Karpas-422 (cell line): ENCODE data around the gene POU3F3. TPM values are rescaled to one million over a fixed set of nuclear protein-coding genes. Genes with fewer than 3 reads are reported as not detected.

Experiments
- DNase-seq: peaks from one replicate; pipeline ENCODE4 v3.0.0-alpha.2; 2015
- H2AFZ ChIP-seq: fragments of 200-600 bp; sonication (generic); 2 replicates; pipeline ENCODE4 v1.6.1; 2014; ENCODE audit warnings: antibody characterized with exemption, low read length, mixed read lengths
- H3K27ac ChIP-seq: fragments of 200-600 bp; sonication (generic); 2 replicates; pipeline ENCODE4 v1.5.1; 2014; ENCODE audit warnings: mild to moderate bottlenecking, low read length, moderate library complexity
- H3K27me3 ChIP-seq: fragments of 200-600 bp; sonication (generic); 2 replicates; pipeline ENCODE4 v1.6.1; 2014; ENCODE audit warnings: low read length, mixed read lengths
- H3K36me3 ChIP-seq: fragments of 200-600 bp; sonication (generic); 2 replicates; pipeline ENCODE4 v1.6.1; 2014; ENCODE audit warnings: low read length, mixed read lengths; ENCODE audit not compliant: insufficient read depth
- H3K4me1 ChIP-seq: fragments of 200-600 bp; sonication (generic); 2 replicates; pipeline ENCODE4 v1.6.1; 2014; ENCODE audit warnings: mild to moderate bottlenecking, low read length, mixed read lengths
- H3K4me2 ChIP-seq: fragments of 200-600 bp; sonication (generic); 2 replicates; pipeline ENCODE4 v1.6.1; 2014; ENCODE audit warnings: low read length, low read depth, mild to moderate bottlenecking; ENCODE audit not compliant: poor library complexity, severe bottlenecking
- H3K4me3 ChIP-seq: fragments of 200-600 bp; sonication (generic); 2 replicates; pipeline ENCODE4 v1.5.1; 2014; ENCODE audit warnings: mild to moderate bottlenecking, antibody characterized with exemption, low read length, mixed read lengths
- H3K79me2 ChIP-seq: fragments of 200-600 bp; sonication (generic); 2 replicates; pipeline ENCODE4 v1.6.1; 2014; ENCODE audit warnings: mild to moderate bottlenecking, low read length, mixed read lengths
- H3K9ac ChIP-seq: fragments of 200-600 bp; sonication (generic); 2 replicates; pipeline ENCODE4 v1.6.0; 2014; ENCODE audit warnings: low read length
- H3K9me2 ChIP-seq: fragments of 200-600 bp; sonication (generic), shearing (Covaris generic); replicated peaks from 2 replicates; pipeline ENCODE4 v1.6.0; 2014; ENCODE audit warnings: mild to moderate bottlenecking, low read length, moderate library complexity; ENCODE audit not compliant: insufficient read depth
- H3K9me3 ChIP-seq: fragments of 300-700, 200-600 bp; sonication (generic); 2 replicates; pipeline ENCODE4 v1.6.1; 2014; ENCODE audit warnings: low read length, mixed read lengths
- H4K20me1 ChIP-seq: fragments of 200-600 bp; sonication (generic); 2 replicates; pipeline ENCODE4 v1.6.1; 2014; ENCODE audit warnings: mild to moderate bottlenecking, antibody characterized with exemption, low read length, low read depth; ENCODE audit not compliant: insufficient read depth
- total RNA-seq: library from RNA; depleted of rRNA; stranded (reverse); fragments of >200 nt; shearing (Covaris generic); gene quantifications from 2 replicates; pipeline ENCODE4 v1.2.3, GENCODE V29; 2014; ENCODE audit warnings: low replicate concordance

Gene POU3F3
- total RNA-seq, 1 experiment from 2014 or later: not detected

DNA sequence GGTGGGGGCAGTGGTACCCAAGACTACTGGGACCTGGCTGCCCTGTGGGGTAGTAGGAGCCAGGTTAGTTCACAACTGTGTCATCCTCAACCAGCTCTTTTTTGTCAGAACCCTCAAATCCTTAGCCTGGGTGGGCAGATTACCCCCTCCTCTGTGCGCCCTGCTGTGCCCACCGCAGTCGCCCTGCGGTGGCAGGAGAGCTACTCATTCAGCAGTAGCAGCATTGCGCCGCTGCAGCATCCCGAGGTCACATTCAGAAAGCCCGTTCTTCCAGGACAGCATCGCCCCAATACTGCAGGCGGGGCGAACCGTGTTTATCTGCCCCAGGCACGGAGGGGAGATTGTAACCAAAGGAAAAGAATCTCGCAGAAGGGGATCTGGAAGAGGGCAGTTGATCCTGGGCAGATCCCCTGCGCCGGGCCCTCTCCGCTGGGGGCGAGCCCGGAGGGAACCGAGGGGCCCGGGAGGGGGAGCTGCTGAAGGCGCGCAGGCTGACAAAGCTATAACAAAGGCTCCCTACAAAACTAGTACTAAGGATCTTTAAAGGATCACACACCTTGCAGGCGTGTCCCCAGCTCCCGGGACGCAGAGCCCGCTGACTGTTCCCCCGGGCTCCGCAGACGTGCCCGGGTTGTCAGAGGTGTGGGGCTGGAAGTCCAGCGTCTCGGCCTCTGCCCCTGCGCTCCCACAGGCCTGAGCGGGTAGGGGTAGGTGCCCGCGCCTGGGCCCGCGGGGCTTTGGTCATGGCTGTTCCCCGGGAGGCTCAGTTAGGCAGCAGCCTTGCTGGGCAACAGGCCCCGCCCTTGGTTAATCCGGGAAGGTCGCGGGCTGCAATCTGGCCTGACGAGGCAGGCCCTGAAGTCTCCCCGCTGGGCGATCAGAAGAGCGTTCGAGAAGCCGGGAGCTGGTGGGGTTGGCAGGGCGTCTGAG is 13.2 kb downstream of the POU3F3 start:
- Histone ChIP-seq H4K20me1 (no peaks in the 10 kb centered on the region), H3K4me3 (no peak overlapping the region), H3K9me3 (no peaks in the 10 kb centered on the region), H3K9ac (no peak overlapping the region), H3K79me2 (no peaks in the 10 kb centered on the region), H3K4me2 (no peak overlapping the region), H3K36me3 (no peaks in the 10 kb centered on the region), H2AFZ (no peak overlapping the region), H3K27ac (no peak overlapping the region), H3K4me1 (no peaks in the 10 kb centered on the region; the same call in 1 of the 2 replicates), H3K9me2 (no peaks in the 10 kb centered on the region), H3K27me3 (no peaks in the 10 kb centered on the region)
- no peak for DNase-seq

DNA sequence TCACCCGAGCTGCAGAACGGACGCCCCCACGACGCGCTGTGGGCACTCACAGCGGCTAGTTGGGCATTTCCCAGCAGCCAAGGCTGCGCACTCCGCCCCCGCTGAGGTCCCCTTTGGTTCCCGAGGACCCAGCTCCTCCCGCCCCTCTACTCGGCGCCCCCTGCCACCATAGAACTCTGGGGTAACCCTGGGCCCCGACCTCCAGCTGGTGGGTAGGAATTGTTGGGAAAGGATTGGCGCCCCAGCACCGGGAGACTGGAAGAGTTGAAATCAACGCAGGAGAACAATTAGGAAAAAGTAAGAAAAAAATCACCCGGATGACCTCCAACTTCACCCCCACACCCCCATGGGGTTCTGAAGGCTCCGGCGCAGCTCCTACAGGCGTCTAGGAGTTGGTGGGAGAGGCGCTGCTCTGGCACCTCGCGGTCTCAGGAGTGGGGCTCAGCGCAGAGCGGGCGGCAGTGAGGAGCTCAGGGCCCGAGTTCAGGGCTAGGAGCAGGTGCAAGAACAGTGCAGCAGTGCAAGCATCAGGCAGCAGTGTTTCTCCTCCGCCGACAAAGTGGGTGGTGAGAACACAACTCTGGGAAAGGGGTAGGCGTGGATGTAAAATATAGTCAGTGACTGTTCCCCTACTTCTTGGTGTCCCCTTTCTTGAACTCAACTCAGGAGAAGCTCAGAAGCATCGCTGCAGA is 14.0 kb downstream of the POU3F3 start:
- Histone ChIP-seq H3K36me3 (no peaks in the 10 kb centered on the region), H4K20me1 (no peaks in the 10 kb centered on the region), H3K79me2 (no peaks in the 10 kb centered on the region), H3K9ac (no peak overlapping the region), H3K27me3 (no peaks in the 10 kb centered on the region), H3K9me3 (no peaks in the 10 kb centered on the region), H2AFZ (no peak overlapping the region), H3K9me2 (no peaks in the 10 kb centered on the region), H3K4me3 (no peak overlapping the region), H3K4me1 (peaks cover 7% of the 10 kb centered on the region), H3K4me2 (no peak overlapping the region), H3K27ac (no peak overlapping the region)
- no peak for DNase-seq

DNA sequence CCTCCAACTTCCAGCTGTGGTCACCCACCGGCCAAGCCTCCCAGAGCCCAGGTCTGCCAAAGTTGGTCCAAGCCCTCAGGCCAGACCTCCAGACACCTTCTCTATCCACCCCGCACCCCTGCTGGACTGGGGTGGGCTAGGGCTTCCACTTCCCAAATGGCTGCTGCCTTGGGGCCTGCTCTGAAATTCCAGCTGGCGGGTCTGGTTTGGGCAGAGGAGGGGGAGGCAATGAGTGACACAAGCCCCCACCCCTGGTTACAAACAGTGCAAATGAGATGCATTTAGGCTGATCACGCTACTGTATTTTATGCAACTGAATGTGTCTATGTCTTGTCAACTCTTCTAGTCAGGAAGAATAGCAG is 14.6 kb downstream of the POU3F3 start:
- Histone ChIP-seq H3K9ac (no peak overlapping the region), H3K79me2 (no peaks in the 10 kb centered on the region), H2AFZ (no peak overlapping the region), H3K4me1 (peaks cover 7% of the 10 kb centered on the region), H3K4me2 (no peak overlapping the region), H3K4me3 (no peak overlapping the region), H3K27ac (no peak overlapping the region), H3K9me3 (no peaks in the 10 kb centered on the region), H4K20me1 (no peaks in the 10 kb centered on the region), H3K27me3 (no peaks in the 10 kb centered on the region), H3K9me2 (no peaks in the 10 kb centered on the region), H3K36me3 (no peaks in the 10 kb centered on the region)
- no peak for DNase-seq

DNA sequence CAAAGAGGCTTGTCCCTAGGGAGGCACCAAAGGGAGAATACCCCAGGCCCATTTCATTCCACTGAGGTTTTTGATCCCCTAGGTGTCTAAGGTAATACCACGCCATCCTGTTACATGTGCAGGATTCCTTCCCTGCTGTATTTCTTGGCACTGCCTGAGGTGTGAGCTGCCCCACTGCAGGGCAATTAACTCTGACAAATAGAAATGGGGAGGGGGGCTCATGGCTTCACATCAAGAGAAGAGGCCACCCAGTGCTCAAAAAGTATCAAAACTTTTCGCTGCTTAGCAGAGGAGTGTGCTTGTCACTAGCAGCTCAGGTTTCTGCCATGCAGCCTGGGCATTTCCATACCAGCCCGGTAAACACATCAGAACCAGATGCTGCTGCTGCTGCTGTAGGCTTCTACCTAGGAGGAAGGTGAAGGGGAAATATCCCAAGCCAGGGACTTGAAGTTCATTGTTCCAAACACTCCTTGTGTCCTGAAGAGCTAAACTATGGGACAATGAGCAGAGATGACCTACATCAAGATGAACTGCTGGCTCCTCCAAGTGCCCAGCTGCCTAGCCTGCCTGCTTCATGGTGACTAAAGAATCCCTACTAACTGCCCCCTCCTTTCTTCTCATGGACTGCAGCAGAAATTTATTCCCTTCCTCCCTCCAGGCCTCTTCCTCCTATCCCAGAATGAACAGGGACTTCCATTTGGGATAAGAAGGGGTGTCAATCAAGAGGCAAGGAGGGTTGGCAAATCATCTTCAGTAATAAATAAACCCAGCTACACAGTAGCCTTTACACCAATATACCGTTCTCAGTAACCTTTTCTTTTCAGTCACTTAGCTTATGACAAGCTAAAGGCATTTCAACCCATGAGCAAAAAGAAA is 16.4 kb downstream of the POU3F3 start:
- no peak overlapping the region for H3K9ac ChIP-seq
- H3K9me3 ChIP-seq: no peaks in the 10 kb centered on the region
- H3K27me3 ChIP-seq: no peaks in the 10 kb centered on the region
- H2AFZ ChIP-seq: no peak overlapping the region
- no peak for DNase-seq
- H3K36me3 ChIP-seq: no peaks in the 10 kb centered on the region
- H3K4me1 ChIP-seq: peaks cover 7% of the 10 kb centered on the region
- no peak overlapping the region for H3K4me3 ChIP-seq
- no peaks in the 10 kb centered on the region for H3K79me2 ChIP-seq
- H4K20me1 ChIP-seq: no peaks in the 10 kb centered on the region
- no peak overlapping the region for H3K4me2 ChIP-seq
- no peaks in the 10 kb centered on the region for H3K9me2 ChIP-seq
- H3K27ac ChIP-seq: no peak overlapping the region

DNA sequence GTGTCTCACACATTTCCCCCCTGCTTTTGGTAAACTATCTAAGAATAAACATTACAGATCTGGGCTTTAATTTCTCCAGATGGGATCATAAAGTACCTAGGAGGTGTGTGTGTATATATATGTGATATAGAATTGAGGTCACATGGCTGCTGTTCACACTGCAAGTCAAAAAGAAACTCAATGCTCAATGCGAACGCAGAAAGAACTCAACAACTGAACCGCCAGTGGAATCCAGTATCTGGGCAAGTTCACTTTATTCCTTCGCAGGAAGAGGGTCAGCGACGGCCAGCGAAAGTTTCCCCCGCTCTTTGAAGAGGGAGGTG is 17.7 kb downstream of the POU3F3 start:
- H2AFZ ChIP-seq: no peak overlapping the region
- no peaks in the 10 kb centered on the region for H4K20me1 ChIP-seq
- H3K9me3 ChIP-seq: no peaks in the 10 kb centered on the region
- DNase-seq: no peak
- no peaks in the 10 kb centered on the region for H3K36me3 ChIP-seq
- no peaks in the 10 kb centered on the region for H3K79me2 ChIP-seq
- H3K4me2 ChIP-seq: no peak overlapping the region
- no peak overlapping the region for H3K9ac ChIP-seq
- no peaks in the 10 kb centered on the region for H3K9me2 ChIP-seq
- peaks cover 7% of the 10 kb centered on the region for H3K4me1 ChIP-seq
- no peak overlapping the region for H3K27ac ChIP-seq
- no peaks in the 10 kb centered on the region for H3K27me3 ChIP-seq
- H3K4me3 ChIP-seq: peak overlapping the region; percentile 70; the same call in 1 of the 2 replicates

DNA sequence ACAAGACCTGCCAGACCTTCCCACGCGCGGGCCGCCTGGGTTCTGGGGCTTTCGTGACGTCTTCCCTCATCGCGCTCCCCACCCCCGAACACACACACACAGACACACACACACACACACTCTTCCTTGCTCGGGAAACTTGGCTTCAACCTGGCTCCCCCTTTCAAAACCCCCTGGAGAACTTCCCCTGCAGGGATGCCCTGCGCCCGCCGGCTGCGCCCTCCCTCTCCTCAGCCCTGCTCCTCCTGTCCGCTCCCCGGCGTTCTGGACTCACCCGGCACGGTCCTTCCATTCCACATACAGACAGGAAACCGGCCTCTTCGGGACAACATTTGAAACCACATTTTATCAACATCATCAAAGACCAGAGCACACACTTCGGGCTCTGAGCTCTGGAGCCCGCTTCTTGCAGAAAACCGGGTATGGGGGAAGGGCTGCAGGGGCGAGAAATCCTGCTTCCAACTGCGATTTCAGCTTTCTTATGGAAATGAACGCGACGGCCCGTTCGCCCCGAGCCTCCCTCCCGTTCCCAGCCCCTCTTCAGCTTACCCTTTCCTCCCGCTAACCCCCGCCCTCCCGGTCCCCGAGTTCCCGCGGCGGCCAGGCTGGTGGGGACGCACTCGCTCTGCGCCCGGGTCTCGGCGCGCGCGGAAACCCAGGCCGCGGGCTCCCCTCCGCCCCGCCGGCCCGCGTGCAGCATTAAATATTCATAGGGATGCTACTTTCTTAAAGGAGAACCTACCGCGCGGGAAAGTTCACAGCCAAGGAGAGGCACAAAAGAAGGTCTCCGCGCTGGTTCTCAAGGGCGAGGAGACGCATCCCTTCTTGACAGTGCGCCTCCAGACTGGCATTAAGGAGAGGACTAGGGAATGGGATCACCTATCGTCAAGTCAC is 18.3 kb downstream of the POU3F3 start:
- Histone ChIP-seq H3K4me3 (peak overlapping the region; percentile 70), H3K79me2 (no peaks in the 10 kb centered on the region), H3K4me1 (peaks cover 7% of the 10 kb centered on the region), H3K27me3 (no peaks in the 10 kb centered on the region), H4K20me1 (no peaks in the 10 kb centered on the region), H3K27ac (no peak overlapping the region), H3K4me2 (peak overlapping the region; percentile 77), H3K9ac (peak overlapping the region; percentile 63; the same call in 1 of the 2 replicates), H3K9me3 (no peaks in the 10 kb centered on the region), H3K36me3 (no peaks in the 10 kb centered on the region), H3K9me2 (no peaks in the 10 kb centered on the region), H2AFZ (peak overlapping the region; percentile 88; the same call in 1 of the 2 replicates)
- DNase-seq: peak; percentile 48

DNA sequence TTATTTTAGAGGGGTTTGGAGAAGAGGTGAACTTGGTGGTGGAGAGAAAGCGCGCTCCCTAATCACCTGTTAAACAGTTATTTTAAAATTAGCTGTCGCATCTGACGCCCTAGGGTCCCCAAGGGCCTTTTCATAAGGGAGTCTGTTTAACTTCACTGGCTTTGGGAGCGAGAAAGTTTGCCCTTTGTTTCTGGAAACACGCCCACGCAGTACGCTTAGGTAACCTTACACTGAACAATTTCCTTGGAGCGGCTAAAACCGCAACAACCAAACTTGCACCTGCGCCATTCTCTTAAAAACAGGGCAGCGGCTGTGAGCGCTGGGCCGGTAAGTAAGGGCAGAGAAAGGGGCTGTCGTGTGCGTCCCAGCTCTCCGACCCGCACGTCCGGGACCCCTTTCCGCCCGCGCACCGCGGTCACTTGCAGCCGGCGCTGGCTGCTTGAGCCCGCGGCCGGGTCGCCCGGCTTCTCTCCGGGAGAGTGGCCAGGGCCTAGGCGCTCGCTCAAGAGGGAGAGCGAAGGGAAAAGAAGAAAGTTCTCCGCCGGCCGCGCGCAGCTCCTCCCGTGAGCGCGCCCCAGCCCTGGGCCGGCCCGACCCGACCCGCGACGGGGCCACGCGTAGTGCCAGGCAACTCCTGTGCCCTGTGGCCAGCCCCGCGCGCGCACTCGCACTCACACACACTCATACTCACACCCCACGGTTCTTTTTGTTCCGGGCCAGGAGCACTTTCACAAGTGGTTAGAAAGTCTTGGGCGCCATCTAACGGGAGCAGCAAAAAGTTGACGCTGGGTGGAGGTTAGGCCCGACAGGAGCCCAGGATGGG is 19.2 kb downstream of the POU3F3 start:
- Histone ChIP-seq H3K9ac (peak overlapping the region; percentile 63), H3K27ac (no peak overlapping the region), H4K20me1 (no peaks in the 10 kb centered on the region), H3K27me3 (no peaks in the 10 kb centered on the region), H3K4me1 (peaks cover 7% of the 10 kb centered on the region), H3K79me2 (no peaks in the 10 kb centered on the region), H3K36me3 (no peaks in the 10 kb centered on the region), H3K4me2 (peak overlapping the region; percentile 77), H3K9me3 (no peaks in the 10 kb centered on the region), H3K9me2 (no peaks in the 10 kb centered on the region), H3K4me3 (peak overlapping the region; percentile 70), H2AFZ (peak overlapping the region; percentile 88)
- peak; percentile 89 for DNase-seq
